Testis (tissue), 3 donors: Measurements from ENCODE around the gene MTARC2. TPM values are rescaled to one million over a fixed set of nuclear protein-coding genes. Genes with fewer than 3 reads are reported as not detected.
A peak's percentile ranks its signal among the peaks of the same experiment; 100 is the strongest.

Source experiments
- DNase-seq: peaks from one replicate; pipeline ENCODE4 v3.0.0-alpha.2; 2019
- H3K27ac ChIP-seq, 2 donors: fragments of 200-600 bp; sonication (generic); one replicate each; pipeline ENCODE4 v1.5.1; 2019
- H3K27me3 ChIP-seq: fragments of 200-600 bp; sonication (generic); one replicate; pipeline ENCODE4 v1.5.1; 2019
- H3K36me3 ChIP-seq: fragments of 200-600 bp; sonication (generic); one replicate; pipeline ENCODE4 v1.5.1; 2017; ENCODE audit warnings: low read depth; ENCODE audit errors: missing control alignments
- H3K4me1 ChIP-seq: fragments of 200-600 bp; sonication (generic); one replicate; pipeline ENCODE4 v1.5.1; 2019
- H3K4me3 ChIP-seq, 2 donors: fragments of 200-600 bp; sonication (generic); one replicate each; pipeline ENCODE4 v1.5.1; 2017 to 2019
- H3K9me3 ChIP-seq: fragments of 200-600 bp; sonication (generic); one replicate; pipeline ENCODE4 v1.5.1; 2017
- POLR2A ChIP-seq: fragments of 450-650 bp; IDR thresholded peaks from one replicate; pipeline ENCODE4 v1.6.1; 2017; ENCODE audit warnings: antibody characterized with exemption, mild to moderate bottlenecking, moderate library complexity
- WGBS, 2 donors: methylation state at CpG; one replicate each; pipeline ENCODE4 v1.1.5; 2018; 5-methylcytosine and 5-hydroxymethylcytosine counted together
- intact Hi-C: fragments of 100-400 bp; cut with DNase I; formaldehyde crosslinking; loops from one replicate; pipeline ENCODE4 v1.15.1; 2023; ENCODE audit warnings: low total_unique reads
- polyA plus RNA-seq: library from polyadenylated mRNA; stranded (reverse); fragments of 350-450 nt; fragmentation: Illumina TruSeq; extraction: RNeasy Lipid Tissue Mini Kit (QIAGEN cat#74804); gene quantifications from one replicate; pipeline ENCODE4 v1.2.3, GENCODE V29; 2014; ENCODE audit warnings: low read depth, low replicate concordance; ENCODE audit not compliant: insufficient read depth
- total RNA-seq, 2 donors: library from RNA; depleted of rRNA; stranded (reverse); fragments of >200 nt; gene quantifications; one replicate each; pipeline ENCODE4 v1.2.3, GENCODE V29; 2016
- TF ChIP-seq, protein P1 (sequence below), 3 experiments: fragments of 450-650 bp in 2 of 3; fragments of 200-600 bp in 1 of 3; sonication (generic) in 1 of 3; IDR thresholded peaks; one replicate each; pipeline ENCODE4 v1.5.1; 2016 to 2019; ENCODE audit warnings: antibody characterized with exemption in 3 of 3, mild to moderate bottlenecking in 2 of 3, moderate library complexity in 1 of 3

MTARC2 gene
- total and polyA plus RNA-seq, 3 donors from 2014 or later, result 28.5 to 58.7 (median 56.7) TPM

DNA sequence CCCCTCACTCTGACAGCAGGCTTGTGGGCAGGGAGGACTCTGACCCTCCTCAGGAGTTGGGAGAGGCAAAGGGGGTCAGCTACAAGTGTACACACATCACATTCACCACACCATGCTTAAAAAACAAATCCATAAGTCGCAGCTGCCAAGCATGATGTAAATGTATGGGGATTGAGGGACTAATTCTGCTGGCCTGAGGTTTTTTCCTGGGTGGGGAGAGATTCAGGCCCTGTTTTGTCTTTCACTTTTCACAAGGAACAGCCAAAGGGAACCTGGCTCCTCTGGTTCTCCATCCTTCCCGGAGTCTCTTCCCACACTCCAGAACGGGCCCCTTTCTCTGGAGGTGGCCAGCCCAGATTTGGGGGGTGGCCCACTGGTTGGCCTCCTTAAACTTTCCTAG is 1.3 kb upstream of the MTARC2 start:
- H3K27ac ChIP-seq, result peak overlapping the region in 1 of 2 donors; percentile 86

DNA sequence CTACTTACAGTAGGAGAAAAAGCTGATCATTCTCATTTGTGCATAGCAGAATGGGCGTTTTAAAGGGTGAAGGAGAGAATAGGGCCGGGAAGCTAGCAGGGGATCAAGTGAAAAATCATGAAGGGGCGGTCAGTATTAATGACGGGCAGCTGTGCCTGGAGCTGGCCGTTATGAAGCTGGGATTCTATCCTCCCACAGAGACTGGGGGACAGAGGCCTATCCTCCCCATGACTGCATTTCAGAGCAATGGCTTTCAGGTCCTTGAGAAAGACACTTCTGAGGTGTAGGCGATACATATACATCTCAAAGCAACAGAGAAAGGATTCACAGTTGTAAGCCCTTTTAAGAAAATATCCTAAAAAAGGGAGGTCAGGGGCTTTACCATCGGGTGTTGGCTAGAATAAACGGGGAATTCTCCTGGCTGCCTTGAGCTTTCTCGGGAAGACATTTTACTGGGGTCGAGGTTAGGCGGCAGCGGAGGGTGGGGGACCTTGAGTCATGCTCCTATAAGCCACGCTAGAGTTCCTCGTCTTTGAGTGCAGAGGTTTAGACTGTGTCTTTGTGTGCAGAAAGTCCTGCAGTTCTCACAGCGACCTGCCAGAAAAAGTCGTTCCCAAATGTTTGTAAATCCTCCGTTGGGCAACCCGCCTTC is 559 bp upstream of the MTARC2 start:
- no peaks in the 10 kb centered on the region for H3K36me3 ChIP-seq
- no peaks in the 10 kb centered on the region for H3K9me3 ChIP-seq
- no peak for DNase-seq
- H3K27ac ChIP-seq, result peak overlapping the region; percentile 86 to 94
- 8 to 9% methylated on average over 18 of the region's 18 CpGs for WGBS, 2 donors
- intact Hi-C loops, result no loop called here
- H3K4me1 ChIP-seq, result peaks cover 30% of the 10 kb centered on the region
- H3K4me3 ChIP-seq, result peak overlapping the region; percentile 72 to 93
- H3K27me3 ChIP-seq, result no peaks in the 10 kb centered on the region
- no peak for TF ChIP-seq POLR2A
- TF ChIP-seq, protein P1, sequence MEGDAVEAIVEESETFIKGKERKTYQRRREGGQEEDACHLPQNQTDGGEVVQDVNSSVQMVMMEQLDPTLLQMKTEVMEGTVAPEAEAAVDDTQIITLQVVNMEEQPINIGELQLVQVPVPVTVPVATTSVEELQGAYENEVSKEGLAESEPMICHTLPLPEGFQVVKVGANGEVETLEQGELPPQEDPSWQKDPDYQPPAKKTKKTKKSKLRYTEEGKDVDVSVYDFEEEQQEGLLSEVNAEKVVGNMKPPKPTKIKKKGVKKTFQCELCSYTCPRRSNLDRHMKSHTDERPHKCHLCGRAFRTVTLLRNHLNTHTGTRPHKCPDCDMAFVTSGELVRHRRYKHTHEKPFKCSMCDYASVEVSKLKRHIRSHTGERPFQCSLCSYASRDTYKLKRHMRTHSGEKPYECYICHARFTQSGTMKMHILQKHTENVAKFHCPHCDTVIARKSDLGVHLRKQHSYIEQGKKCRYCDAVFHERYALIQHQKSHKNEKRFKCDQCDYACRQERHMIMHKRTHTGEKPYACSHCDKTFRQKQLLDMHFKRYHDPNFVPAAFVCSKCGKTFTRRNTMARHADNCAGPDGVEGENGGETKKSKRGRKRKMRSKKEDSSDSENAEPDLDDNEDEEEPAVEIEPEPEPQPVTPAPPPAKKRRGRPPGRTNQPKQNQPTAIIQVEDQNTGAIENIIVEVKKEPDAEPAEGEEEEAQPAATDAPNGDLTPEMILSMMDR (IDR thresholded peaks at IDR 0.05), result peak in 1 of 3 experiments; percentile 19

More for the DNA sequence above, 1.3 kb upstream of the MTARC2 start:
- no peaks in the 10 kb centered on the region for H3K9me3 ChIP-seq
- intact Hi-C loops, result no loop called here
- no peak for DNase-seq
- no peaks in the 10 kb centered on the region for H3K36me3 ChIP-seq
- TF ChIP-seq, protein P1 (IDR thresholded peaks at IDR 0.05), result no peak
- no peak for TF ChIP-seq POLR2A
- no peak overlapping the region for H3K4me3 ChIP-seq
- 64 to 86% methylated on average over 3 of the region's 3 CpGs for WGBS, 2 donors
- H3K4me1 ChIP-seq, result peaks cover 23% of the 10 kb centered on the region
- no peaks in the 10 kb centered on the region for H3K27me3 ChIP-seq

DNA sequence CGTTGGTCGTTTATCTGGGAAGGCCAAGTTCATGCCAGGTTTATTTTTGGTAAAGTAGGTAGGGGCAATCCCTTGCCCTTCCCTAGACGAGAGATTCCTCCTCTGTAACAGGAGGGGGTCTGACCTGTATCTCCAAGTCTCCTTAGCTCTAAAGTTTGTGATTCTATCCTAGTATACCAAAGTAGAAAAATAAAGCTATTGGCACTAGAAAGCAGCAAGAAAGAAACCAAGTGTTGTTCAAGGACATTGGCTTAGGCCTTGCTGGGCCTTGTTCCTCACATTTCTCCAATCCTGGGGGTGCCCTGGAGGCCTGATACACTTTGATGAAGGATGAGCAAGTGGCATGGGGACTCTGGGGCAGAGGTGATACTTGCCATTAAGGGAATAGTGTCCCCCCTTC is 814 bp downstream of the MTARC2 start:
- peak overlapping the region; percentile 72 to 93 for H3K4me3 ChIP-seq
- no peaks in the 10 kb centered on the region for H3K36me3 ChIP-seq
- no peak for DNase-seq
- no peaks in the 10 kb centered on the region for H3K27me3 ChIP-seq
- H3K27ac ChIP-seq, result peak overlapping the region; percentile 86 to 94
- H3K9me3 ChIP-seq, result no peaks in the 10 kb centered on the region
- peaks cover 41% of the 10 kb centered on the region for H3K4me1 ChIP-seq
- 0 to 6% methylated on average over 3 of the region's 3 CpGs for WGBS, 2 donors
- TF ChIP-seq, protein P1 (IDR thresholded peaks at IDR 0.05), result no peak
- no peak for TF ChIP-seq POLR2A
- intact Hi-C loops, result no loop called here

- peaks cover 49% of the 10 kb centered on the region for H3K4me1 ChIP-seq
- H3K4me3 ChIP-seq, result peak overlapping the region in 1 of 2 donors; percentile 72
- WGBS, 2 donors, result 24 to 30% methylated on average over 6 of the region's 6 CpGs
- H3K27me3 ChIP-seq, result no peaks in the 10 kb centered on the region
- H3K27ac ChIP-seq, result peak overlapping the region; percentile 26 to 86
- H3K9me3 ChIP-seq, result no peaks in the 10 kb centered on the region
- DNase-seq, result peak; percentile 39
- H3K36me3 ChIP-seq, result no peaks in the 10 kb centered on the region
- TF ChIP-seq, protein P1 (IDR thresholded peaks at IDR 0.05), result no peak
- TF ChIP-seq POLR2A, result no peak
- intact Hi-C loops, result no loop called here
Measured at GRCh38 chr1:220750131-220750515, 2.0 kb downstream of the MTARC2 start.

- TF ChIP-seq, protein P1 (IDR thresholded peaks at IDR 0.05), result no peak
- no peak for TF ChIP-seq POLR2A
- intact Hi-C loops, result no loop called here
- H3K27me3 ChIP-seq, result no peaks in the 10 kb centered on the region
- no peak for DNase-seq
- WGBS, 2 donors, result 35 to 54% methylated on average over 2 of the region's 2 CpGs
- no peaks in the 10 kb centered on the region for H3K9me3 ChIP-seq
- peak overlapping the region in 1 of 2 donors; percentile 6 for H3K27ac ChIP-seq
- H3K4me3 ChIP-seq, result no peak overlapping the region
- H3K36me3 ChIP-seq, result no peaks in the 10 kb centered on the region
- H3K4me1 ChIP-seq, result peaks cover 49% of the 10 kb centered on the region
Measured at GRCh38 chr1:220751111-220751510, 3.0 kb downstream of the MTARC2 start.
